Stimulated activated CD8-positive, alpha-beta memory T cell treated with anti-CD3 and anti-CD28 coated beads, Interleukin-7, amount 100 ng/mL, for 24 hours (primary cell): ENCODE measurements around the gene EGR4.

Experiments used
- DNase-seq: peaks from one replicate; pipeline ENCODE4 v3.0.0-alpha.2; 2020; ENCODE audit warnings: low read depth

Gene EGR4

GRCh38 chr2:73293534-73294171 is at the start of gene EGR4:
Gene EGR4, minus strand, starts transcription at chr2:73293548. Its CDS starts 231 bp downstream, at chr2:73293317.
- DNase-seq, result peak; percentile 75

GRCh38 chr2:73341039-73341438 is 47.7 kb upstream of the EGR4 start:
- DNase-seq, result no peak

- no peak for DNase-seq
These were observed 45.9 kb upstream of the EGR4 start for GRCh38 chr2:73339201-73339600.

GRCh38 chr2:73337828-73338227 is 44.5 kb upstream of the EGR4 start:
- no peak for DNase-seq

- DNase-seq, result no peak
These were observed 41.3 kb upstream of the EGR4 start for GRCh38 chr2:73334620-73335019.

GRCh38 chr2:73334045-73334444 is 40.7 kb upstream of the EGR4 start:
- no peak for DNase-seq

- no peak for DNase-seq
These were observed 40.2 kb upstream of the EGR4 start for GRCh38 chr2:73333564-73333963.

GRCh38 chr2:73324126-73324725 is 30.9 kb upstream of the EGR4 start:
- DNase-seq, result no peak

- no peak for DNase-seq
These were observed 30.2 kb upstream of the EGR4 start for GRCh38 chr2:73323551-73323950.

GRCh38 chr2:73314441-73314840 is 21.1 kb upstream of the EGR4 start:
- no peak for DNase-seq

GRCh38 chr2:73307720-73308119 is 14.4 kb upstream of the EGR4 start:
- DNase-seq, result no peak

GRCh38 chr2:73301636-73302035 is 8.3 kb upstream of the EGR4 start:
- DNase-seq, result no peak

- DNase-seq, result no peak
These were observed 7.6 kb upstream of the EGR4 start for GRCh38 chr2:73300926-73301325.

GRCh38 chr2:73297586-73297985 is 4.2 kb upstream of the EGR4 start:
- DNase-seq, result no peak

GRCh38 chr2:73297151-73297559 is 3.8 kb upstream of the EGR4 start:
- DNase-seq, result no peak

- DNase-seq, result no peak
These were observed 2.5 kb upstream of the EGR4 start for GRCh38 chr2:73295751-73296400.

GRCh38 chr2:73294239-73294638 is 891 bp upstream of the EGR4 start:
- DNase-seq, result no peak

- no peak for DNase-seq
These were observed 328 bp downstream of the EGR4 start for GRCh38 chr2:73292906-73293533.

- DNase-seq, result no peak
These were observed 937 bp downstream of the EGR4 start for GRCh38 chr2:73292316-73292905.

GRCh38 chr2:73291461-73292315 is 1.7 kb downstream of the EGR4 start:
- DNase-seq, result no peak

- peak; percentile 37 for DNase-seq
These were observed 2.3 kb downstream of the EGR4 start for GRCh38 chr2:73291093-73291460.
